PC-3 (cell line): Measurements from ENCODE around the gene PFKL. TPM values are rescaled to one million over a fixed set of nuclear protein-coding genes. Genes with fewer than 3 reads are reported as not detected.

Experiments used
- ATAC-seq: fragments of 200-7000 bp; cut with Tn5 transposase; 2 replicates; pipeline ENCODE4 v1.9.1; 2020; ENCODE audit warnings: mild to moderate bottlenecking, moderate library complexity
- BruUV-seq: library from RNA; stranded (reverse); fragments of 400-500 nt; replicated peaks from 2 replicates; lab custom pipeline; 2021; lab: Mats Ljungman, UMichigan
- CTCF ChIA-PET: fragments of 300-600 bp; sonication (Branson Sonifier 250); formaldehyde crosslinking; loops from one replicate; lab custom pipeline; 2022; ENCODE audit warnings: antibody characterized with exemption; lab: Charles Lee
- POLR2A ChIA-PET: fragments of 300-600 bp; sonication (Branson Sonifier 250); formaldehyde crosslinking; loops from one replicate; lab custom pipeline; 2022; ENCODE audit warnings: antibody characterized with exemption; ENCODE audit not compliant: unreplicated experiment; lab: Charles Lee
- DNase-seq: peaks from one replicate; pipeline ENCODE4 v3.0.0-alpha.2; 2015
- H2AFZ ChIP-seq: fragments of 300-600 bp; sonication (generic); 2 replicates; pipeline ENCODE4 v1.6.0; 2016; ENCODE audit warnings: antibody characterized with exemption, low read length
- H3F3A ChIP-seq: fragments of 300-600 bp; sonication (generic); one replicate; pipeline ENCODE4 v1.6.0; 2017; ENCODE audit warnings: antibody characterized with exemption, low read length, control low read depth, mild to moderate bottlenecking; ENCODE audit not compliant: unreplicated experiment
- H3K27ac ChIP-seq: fragments of 300-600 bp; sonication (generic); 2 replicates; pipeline ENCODE4 v1.5.1; 2016; ENCODE audit warnings: mild to moderate bottlenecking, low read length
- H3K27me3 ChIP-seq: fragments of 300-600 bp; sonication (generic); 2 replicates; pipeline ENCODE4 v1.6.1; 2016; ENCODE audit warnings: low read length, mixed read lengths
- H3K36me3 ChIP-seq: fragments of 300-600 bp; sonication (generic); 2 replicates; pipeline ENCODE4 v1.6.1; 2016; ENCODE audit warnings: low read depth, mixed run types, low read length, mixed read lengths
- H3K4me1 ChIP-seq: fragments of 300-600 bp; sonication (generic); 2 replicates; pipeline ENCODE4 v1.5.1; 2016; ENCODE audit warnings: low read length; ENCODE audit not compliant: insufficient read depth
- H3K4me2 ChIP-seq: fragments of 300-600 bp; sonication (generic); 2 replicates; pipeline ENCODE4 v1.6.0; 2016; ENCODE audit warnings: low read length
- H3K4me3 ChIP-seq: fragments of 300-600 bp; sonication (generic); 2 replicates; pipeline ENCODE4 v1.5.1; 2016; ENCODE audit warnings: mild to moderate bottlenecking, low read length, mixed read lengths
- H3K79me2 ChIP-seq: fragments of 300-600 bp; sonication (generic); 2 replicates; pipeline ENCODE4 v1.6.1; 2017; ENCODE audit warnings: low read length, mixed read lengths
- H3K9ac ChIP-seq: fragments of 300-600 bp; sonication (generic); 2 replicates; pipeline ENCODE4 v1.6.0; 2016; ENCODE audit warnings: mild to moderate bottlenecking, low read length
- H3K9me2 ChIP-seq: fragments of 300-600 bp; sonication (generic); replicated peaks from 2 replicates; pipeline ENCODE4 v1.6.1; 2016; ENCODE audit warnings: mixed run types, low read length, mixed read lengths
- H3K9me3 ChIP-seq: fragments of 300-600 bp; sonication (generic); 2 replicates; pipeline ENCODE4 v1.6.1; 2016; ENCODE audit warnings: low read length, mixed read lengths
- H4K20me1 ChIP-seq: fragments of 300-600 bp; sonication (generic); 2 replicates; pipeline ENCODE4 v1.6.1; 2016; ENCODE audit warnings: low read length, mixed read lengths
- EZH2 ChIP-seq: fragments of 300-600 bp; sonication (generic); IDR thresholded peaks from one replicate; pipeline ENCODE4 v1.6.1; 2017; ENCODE audit warnings: antibody characterized with exemption, mild to moderate bottlenecking, low read length; ENCODE audit not compliant: unreplicated experiment
- EZH2phosphoT487 ChIP-seq: fragments of 300-600 bp; sonication (generic); IDR thresholded peaks from 2 replicates; pipeline ENCODE4 v1.6.1; 2018; ENCODE audit warnings: mild to moderate bottlenecking, antibody characterized with exemption, low read length, borderline replicate concordance
- intact Hi-C: fragments of 100-400 bp; cut with micrococcal nuclease; formaldehyde crosslinking; loops from 2 replicates; pipeline ENCODE4 v1.9.0; 2023
- total RNA-seq: library from RNA; depleted of rRNA; stranded (reverse); fragments of >200 nt; gene quantifications from 2 replicates; pipeline ENCODE4 v1.2.3, GENCODE V29; 2014
- TF ChIP-seq, protein P1 (sequence below): fragments of 300-600 bp; sonication (generic); conservative IDR thresholded peaks from 2 replicates; pipeline ENCODE4 v1.5.1; 2017; ENCODE audit warnings: antibody characterized with exemption, low read depth, mild to moderate bottlenecking, low read length

The PFKL gene
- total RNA-seq, 1 experiment from 2014 or later: 223 TPM

DNA sequence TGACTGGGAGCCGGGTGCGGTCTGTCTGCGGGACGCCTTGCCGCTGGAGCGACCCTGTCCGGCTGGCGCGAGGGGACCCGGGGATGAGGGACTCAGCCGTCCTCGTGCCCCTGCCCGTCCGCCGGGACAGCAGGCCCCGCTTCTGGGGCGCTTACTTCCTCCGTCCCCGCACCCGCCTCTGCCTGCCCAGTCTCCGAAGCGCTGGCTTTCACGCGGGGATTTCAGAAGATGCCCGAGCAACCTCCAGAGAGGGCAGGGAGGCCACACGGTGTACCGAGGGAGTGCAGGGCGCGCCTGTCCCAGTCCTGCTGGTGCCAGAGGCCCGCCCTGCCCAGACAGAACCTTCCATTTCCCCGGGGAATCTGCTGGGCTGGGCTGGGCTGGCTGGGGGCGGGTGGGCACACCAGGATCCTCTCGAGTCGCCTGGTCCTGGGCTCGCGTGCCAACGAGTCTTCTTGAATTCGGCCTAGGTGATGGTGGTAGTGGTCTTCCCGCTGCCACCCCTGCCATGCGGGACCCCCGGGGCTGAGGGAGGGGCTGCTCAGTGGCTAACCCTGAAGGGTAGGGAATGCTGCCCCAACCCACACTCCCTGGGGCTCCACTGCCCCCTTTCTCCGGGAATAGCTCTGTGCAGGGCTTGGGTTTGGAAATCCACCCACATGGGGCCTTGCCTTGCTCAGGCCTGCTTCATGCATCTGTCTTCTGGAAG, 51.1 kb downstream of the PFKL start:
- ATAC-seq (no peak), DNase-seq (no peak)
- Histone ChIP-seq H2AFZ (no peak overlapping the region), H3K4me1 (no peaks in the 10 kb centered on the region; the same call in 1 of the 2 replicates), H3K9me2 (no peaks in the 10 kb centered on the region), H4K20me1 (no peaks in the 10 kb centered on the region), H3K9me3 (no peaks in the 10 kb centered on the region), H3K27ac (no peak overlapping the region), H3F3A (no peaks in the 10 kb centered on the region), H3K4me3 (no peak overlapping the region), H3K9ac (no peak overlapping the region), H3K4me2 (no peak overlapping the region), H3K36me3 (no peaks in the 10 kb centered on the region), H3K79me2 (no peaks in the 10 kb centered on the region), H3K27me3 (peaks cover 37% of the 10 kb centered on the region)
- POLR2A ChIA-PET: interaction anchor here (0.5 kb wide), 1 partner anchor 13 kb away, joined by 5 read pairs; no protein-coding TSS in a partner anchor
- intact Hi-C loops: no loop called here
- CTCF ChIA-PET: no interaction called here
- no peak for TF ChIP-seq EZH2phosphoT487
- TF ChIP-seq, protein P1, sequence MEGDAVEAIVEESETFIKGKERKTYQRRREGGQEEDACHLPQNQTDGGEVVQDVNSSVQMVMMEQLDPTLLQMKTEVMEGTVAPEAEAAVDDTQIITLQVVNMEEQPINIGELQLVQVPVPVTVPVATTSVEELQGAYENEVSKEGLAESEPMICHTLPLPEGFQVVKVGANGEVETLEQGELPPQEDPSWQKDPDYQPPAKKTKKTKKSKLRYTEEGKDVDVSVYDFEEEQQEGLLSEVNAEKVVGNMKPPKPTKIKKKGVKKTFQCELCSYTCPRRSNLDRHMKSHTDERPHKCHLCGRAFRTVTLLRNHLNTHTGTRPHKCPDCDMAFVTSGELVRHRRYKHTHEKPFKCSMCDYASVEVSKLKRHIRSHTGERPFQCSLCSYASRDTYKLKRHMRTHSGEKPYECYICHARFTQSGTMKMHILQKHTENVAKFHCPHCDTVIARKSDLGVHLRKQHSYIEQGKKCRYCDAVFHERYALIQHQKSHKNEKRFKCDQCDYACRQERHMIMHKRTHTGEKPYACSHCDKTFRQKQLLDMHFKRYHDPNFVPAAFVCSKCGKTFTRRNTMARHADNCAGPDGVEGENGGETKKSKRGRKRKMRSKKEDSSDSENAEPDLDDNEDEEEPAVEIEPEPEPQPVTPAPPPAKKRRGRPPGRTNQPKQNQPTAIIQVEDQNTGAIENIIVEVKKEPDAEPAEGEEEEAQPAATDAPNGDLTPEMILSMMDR: no peak
- no peak for TF ChIP-seq EZH2
- BruUV-seq: no TSS peak

DNA sequence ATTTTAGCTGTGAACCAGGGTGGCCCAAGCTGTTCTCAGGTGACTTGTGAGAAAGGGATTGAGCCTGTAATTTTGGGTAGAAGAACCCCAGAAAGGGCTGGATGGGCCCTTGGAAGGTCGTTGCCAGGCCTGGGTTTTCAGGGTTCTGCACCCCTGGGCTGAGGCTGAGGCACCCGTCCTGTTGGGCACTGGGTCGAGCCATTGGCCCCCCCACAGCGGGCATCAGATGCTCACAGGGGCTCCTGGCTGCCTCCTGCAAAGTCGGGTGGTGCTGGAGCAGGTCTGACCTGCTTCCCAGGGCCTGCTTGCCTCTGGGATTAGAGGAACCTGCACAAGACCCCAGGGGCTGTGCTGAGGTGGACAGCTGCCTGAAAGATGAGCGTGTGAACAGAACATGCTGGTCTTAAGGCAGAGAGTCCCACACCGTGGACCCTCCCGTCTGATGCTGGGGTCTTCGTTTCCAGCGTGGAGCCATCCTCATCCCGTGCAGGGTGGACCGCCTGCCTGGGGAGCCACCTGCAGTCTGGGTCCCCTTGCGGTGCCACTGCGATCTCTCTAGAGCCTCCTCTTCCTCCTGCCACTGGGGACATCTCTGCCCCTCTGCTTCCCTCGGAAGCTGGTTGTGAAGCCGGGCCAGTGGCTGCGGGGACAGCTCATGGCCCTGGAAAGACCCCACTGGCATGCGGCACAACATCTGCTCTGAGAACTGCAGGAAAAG, 51.8 kb downstream of the PFKL start:
- Histone ChIP-seq H3K9ac (no peak overlapping the region), H3K27me3 (peaks cover 37% of the 10 kb centered on the region), H3K79me2 (no peaks in the 10 kb centered on the region), H3K4me1 (no peaks in the 10 kb centered on the region; the same call in 1 of the 2 replicates), H3K9me3 (no peaks in the 10 kb centered on the region), H3K4me3 (no peak overlapping the region), H2AFZ (no peak overlapping the region), H3K27ac (no peak overlapping the region), H3K9me2 (no peaks in the 10 kb centered on the region), H3K36me3 (no peaks in the 10 kb centered on the region), H3K4me2 (no peak overlapping the region), H3F3A (no peaks in the 10 kb centered on the region), H4K20me1 (no peaks in the 10 kb centered on the region)
- ChIA-PET CTCF (no interaction called here), POLR2A (no interaction called here)
- DNase-seq: no peak
- intact Hi-C loops: no loop called here
- TF ChIP-seq, protein P1: no peak
- TF ChIP-seq EZH2 (no peak), EZH2phosphoT487 (no peak)
- ATAC-seq: no peak
- BruUV-seq: no TSS peak
